K562 (cell line): ENCODE results near the gene CENPI. TPM values are rescaled to one million over a fixed set of nuclear protein-coding genes. Genes with fewer than 3 reads are reported as not detected.
A peak's percentile ranks its signal among the peaks of the same experiment; 100 is the strongest.

Experiments used
- CUX1 ChIP-seq: fragments of 200-800 bp; sonication (Bioruptor generic); IDR thresholded peaks from 2 replicates; pipeline ENCODE4 v1.6.1; 2016; ENCODE audit warnings: missing genetic modification characterization, missing compliant biosample characterization
- ELF4 ChIP-seq: fragments of 450-650 bp; formaldehyde crosslinking; IDR thresholded peaks from 2 replicates; pipeline ENCODE4 v1.4.0; 2022; ENCODE audit warnings: missing genetic modification characterization
- FOXA3 ChIP-seq, 2 experiments: fragments of 450-650 bp in 1 of 2; sonication (generic) in 1 of 2; formaldehyde crosslinking; IDR thresholded peaks in 1 of 2; conservative IDR thresholded peaks in 1 of 2; 2 replicates each; pipeline versions ENCODE4 v1.4.0 to v1.8.0; 2020 to 2022; ENCODE audit warnings: mild to moderate bottlenecking in 2 of 2, missing genetic modification reagents in 1 of 2
- JUN ChIP-seq, 2 experiments: sonication (generic) in 1 of 2; formaldehyde crosslinking in 1 of 2; IDR thresholded peaks; 2 replicates each; pipeline versions ENCODE4 v1.6.1 to v1.8.0; 2012 to 2022; ENCODE audit warnings: borderline replicate concordance in 2 of 2, mild to moderate bottlenecking in 2 of 2, improper control_type of control experiment in 1 of 2, low read depth in 1 of 2, low read length in 1 of 2, missing genetic modification reagents in 1 of 2
- JUND ChIP-seq, 2 experiments: IDR thresholded peaks; 2 replicates in 1 of 2; 3 replicates in 1 of 2; pipeline ENCODE4 v1.6.1; 2011; ENCODE audit warnings: borderline replicate concordance in 2 of 2, low read depth in 2 of 2, low read length in 2 of 2, improper control_type of control experiment in 1 of 2, missing biosample characterization in 1 of 2, missing genetic modification characterization in 1 of 2, missing genetic modification reagents in 1 of 2
- NCOA1 ChIP-seq: fragments of 450-650 bp; IDR thresholded peaks from 2 replicates; pipeline ENCODE4 v1.6.1; 2016; ENCODE audit warnings: low read depth
- POLR2AphosphoS2 ChIP-seq: IDR thresholded peaks from 2 replicates; pipeline ENCODE4 v1.6.1; 2012; ENCODE audit warnings: low read length, improper control_type of control experiment
- POLR2H ChIP-seq: IDR thresholded peaks from 2 replicates; pipeline ENCODE4 v1.6.1; 2016; ENCODE audit warnings: missing genetic modification characterization, low read depth, mild to moderate bottlenecking, control low read depth, missing compliant biosample characterization, moderate library complexity
- SAFB ChIP-seq: fragments of 200-400 bp; formaldehyde crosslinking; IDR thresholded peaks from 2 replicates; pipeline ENCODE4 v1.6.1; 2017; ENCODE audit warnings: low read depth, low read length, borderline replicate concordance
- TBP ChIP-seq: optimal IDR thresholded peaks from 2 replicates; pipeline ENCODE3; 2011; ENCODE audit warnings: low read depth, low read length, improper control_type of control experiment
- TRIM24 ChIP-seq, 2 experiments: fragments of 450-650 bp; IDR thresholded peaks; 2 replicates each; pipeline ENCODE4 v1.6.1; 2016
- ZNF57 ChIP-seq: fragments of 450-650 bp; formaldehyde crosslinking; IDR thresholded peaks from 2 replicates; pipeline ENCODE4 v1.4.0; 2020; ENCODE audit warnings: mild to moderate bottlenecking, moderate library complexity
- polyA plus RNA-seq, 8 experiments: library from polyadenylated mRNA; depleted of rRNA in 4 of 8; stranded (reverse) in 5 of 8; unstranded in 3 of 8; fragments of >200 nt; fragmentation: Nextera tagmentation in 2 of 8; fragmentation: Illumina TruSeq in 1 of 8; extraction: Ambion mirVana in 2 of 8; extraction: Trizol in 1 of 8; gene quantifications; 2 replicates each; pipeline versions ENCODE4 v1.2.1 to v1.2.3, GENCODE V29; 2011 to 2014; ENCODE audit warnings: inconsistent platforms in 1 of 8, missing spikeins in 1 of 8
- total RNA-seq, 7 experiments: library from RNA; depleted of rRNA in 6 of 7; stranded (reverse); fragments of >200 nt in 6 of 7; fragmentation: Illumina TruSeq in 2 of 7; extraction: Trizol in 2 of 7; gene quantifications; 2 replicates each; pipeline versions ENCODE4 v1.2.1 to v1.2.3, GENCODE V29; 2011 to 2021; ENCODE audit warnings: low replicate concordance in 1 of 7

CENPI gene
- total and polyA plus RNA-seq, 9 of the 15 experiments (the other 6 are each of a cell fraction or from before 2014, with no cell fraction given): 6.6 to 23.5 (median 14.9) TPM

- TF ChIP-seq JUN (IDR thresholded peaks at IDR 0.05; ENCODE audit: borderline replicate concordance, low read depth, low read length) (no peak), JUN (CRISPR knock-in tag; IDR thresholded peaks at IDR 0.05; ENCODE audit: borderline replicate concordance) (no peak), ZNF57 (CRISPR knock-in tag) (no peak), JUND (IDR thresholded peaks at IDR 0.05; ENCODE audit: borderline replicate concordance, low read depth, low read length) (peak; percentile 25; the same call in 1 of the 2 replicates), JUND (tag; IDR thresholded peaks at IDR 0.05; ENCODE audit: borderline replicate concordance, low read depth, low read length) (no peak; the same call in 2 of the 3 replicates), FOXA3 (CRISPR knock-in tag; conservative IDR thresholded peaks at IDR 0.05 in 1 of 2, IDR thresholded peaks at IDR 0.05 in 1 of 2) (no peak), NCOA1 (no peak; the same call in 1 of the 2 replicates), POLR2H (peak; percentile 43; the same call in 1 of the 2 replicates), TRIM24 (IDR thresholded peaks at IDR 0.05) (no peak), CUX1 (CRISPR knock-in tag) (no peak), SAFB (no peak), ELF4 (no peak), POLR2AphosphoS2 (no peak; the same call in 1 of the 2 replicates), TBP (peak; percentile 45)
Measured at GRCh38 chrX:101097546-101098453, at the start of gene CENPI (continued).
